HG03565 (cell line): Measurements from ENCODE around the gene PINLYP.

Experiments used
- ATAC-seq: cut with Tn5 transposase; IDR thresholded peaks from one replicate; pipeline ENCODE4 v1.9.1; 2021; ENCODE audit warnings: mild to moderate bottlenecking, moderate library complexity; ENCODE audit not compliant: unreplicated experiment

Gene PINLYP

GRCh38 chr19:43575156-43575950, at the start of gene PINLYP, which contains the start of gene XRCC1:
TSS of gene PINLYP (plus strand) at chr19:43575801. CDS start at chr19:43577192, 1,391 bp downstream.
TSS of gene XRCC1 (minus strand) at chr19:43575527. CDS start at chr19:43575458, 69 bp downstream.
- peak; percentile 95 for ATAC-seq

GRCh38 chr19:43525836-43526771, 49.5 kb upstream of the PINLYP start:
- ATAC-seq, result no peak

GRCh38 chr19:43526884-43527859, 48.4 kb upstream of the PINLYP start, which contains the start of gene ETHE1:
TSS of gene ETHE1 (minus strand) at chr19:43527201. CDS start at chr19:43527177, 24 bp downstream.
- no peak for ATAC-seq

GRCh38 chr19:43527860-43528622, 47.6 kb upstream of the PINLYP start:
- no peak for ATAC-seq

GRCh38 chr19:43532571-43532961, 43.0 kb upstream of the PINLYP start:
- ATAC-seq, result peak; percentile 8

GRCh38 chr19:43532962-43533545, 42.5 kb upstream of the PINLYP start, which contains the start of gene ZNF575:
TSS of gene ZNF575 (plus strand) at chr19:43533188. CDS start at chr19:43534423, 1,235 bp downstream.
- peak; percentile 58 for ATAC-seq

- peak; percentile 40 for ATAC-seq
These were observed 41.9 kb upstream of the PINLYP start for GRCh38 chr19:43533546-43534304.

- no peak for ATAC-seq
These were observed 41.2 kb upstream of the PINLYP start for GRCh38 chr19:43534305-43534815.

- ATAC-seq, result no peak
These were observed 40.5 kb upstream of the PINLYP start for GRCh38 chr19:43534816-43535761.

- no peak for ATAC-seq
These were observed 36.7 kb upstream of the PINLYP start for GRCh38 chr19:43538922-43539321.

- no peak for ATAC-seq
These were observed 35.2 kb upstream of the PINLYP start for GRCh38 chr19:43540381-43540780.

GRCh38 chr19:43541920-43542650, 33.5 kb upstream of the PINLYP start:
- ATAC-seq, result no peak

GRCh38 chr19:43544077-43544476, 31.5 kb upstream of the PINLYP start:
- no peak for ATAC-seq

GRCh38 chr19:43545276-43545675, 30.3 kb upstream of the PINLYP start:
- no peak for ATAC-seq

- ATAC-seq, result no peak
These were observed 29.6 kb upstream of the PINLYP start for GRCh38 chr19:43545981-43546380.

GRCh38 chr19:43546581-43546980, 29.0 kb upstream of the PINLYP start:
- no peak for ATAC-seq
